GM06990 (cell line): ENCODE measurements around the gene ARSI.

Experiments used
- DNase-seq: peaks from one replicate; pipeline ENCODE4 v3.0.0-alpha.2; 2011; ENCODE audit not compliant: insufficient read length; ENCODE audit errors: extremely low read depth
- H3K27me3 ChIP-seq: replicated peaks from 2 replicates; pipeline ENCODE4 v1.6.0; 2011; ENCODE audit warnings: low read length; ENCODE audit not compliant: control insufficient read depth, insufficient read depth
- H3K36me3 ChIP-seq: 2 replicates; pipeline ENCODE4 v1.5.1; 2011; ENCODE audit warnings: low read length; ENCODE audit not compliant: control insufficient read depth, insufficient read depth
- H3K4me3 ChIP-seq: replicated peaks from 2 replicates; pipeline ENCODE4 v1.5.1; 2011; ENCODE audit warnings: low read depth, mild to moderate bottlenecking, control low read depth, low read length
- CTCF ChIP-seq: IDR thresholded peaks from 2 replicates; pipeline ENCODE4 v1.5.1; 2011; ENCODE audit warnings: low read length, control low read depth, mild to moderate bottlenecking, inconsistent platforms; ENCODE audit not compliant: insufficient read depth, poor library complexity, severe bottlenecking

ARSI gene

GRCh38 chr5:150302301-150303069, at the start of gene ARSI:
Gene ARSI, minus strand, starts transcription at chr5:150302905. Its CDS starts 532 bp downstream, at chr5:150302373.
- TF ChIP-seq CTCF, result no peak
- Histone ChIP-seq H3K27me3 (peaks cover 1% of the 10 kb centered on the region), H3K4me3 (no peak within 1 kb of the TSS), H3K36me3 (no peaks in the 10 kb centered on the region)
- DNase-seq, result no peak

- TF ChIP-seq CTCF, result peak; percentile 73
- peak; percentile 41 for DNase-seq
These were observed 48.0 kb upstream of the ARSI start for GRCh38 chr5:150350524-150351344.

GRCh38 chr5:150349681-150350275, 47.1 kb upstream of the ARSI start:
- H3K36me3 ChIP-seq, result no peaks in the 10 kb centered on the region
- no peak overlapping the region for H3K4me3 ChIP-seq
- no peaks in the 10 kb centered on the region for H3K27me3 ChIP-seq
- DNase-seq, result no peak
- no peak for TF ChIP-seq CTCF

More at GRCh38 chr5:150350524-150351344, 48.0 kb upstream of the ARSI start:
- no peaks in the 10 kb centered on the region for H3K36me3 ChIP-seq
- no peak overlapping the region for H3K4me3 ChIP-seq
- no peaks in the 10 kb centered on the region for H3K27me3 ChIP-seq

GRCh38 chr5:150347451-150347850, 44.7 kb upstream of the ARSI start:
- Histone ChIP-seq H3K4me3 (no peak overlapping the region), H3K27me3 (no peaks in the 10 kb centered on the region), H3K36me3 (no peaks in the 10 kb centered on the region)
- TF ChIP-seq CTCF, result no peak
- no peak for DNase-seq

GRCh38 chr5:150347003-150347402, 44.3 kb upstream of the ARSI start:
- no peak for DNase-seq
- Histone ChIP-seq H3K27me3 (no peaks in the 10 kb centered on the region), H3K36me3 (no peaks in the 10 kb centered on the region), H3K4me3 (no peak overlapping the region)
- TF ChIP-seq CTCF, result no peak
